Liver (tissue), 9 donors: ENCODE data around the gene IL1RL1. TPM values are rescaled to one million over a fixed set of nuclear protein-coding genes. Genes with fewer than 3 reads are reported as not detected.

Source experiments
- DNase-seq: peaks from one replicate; pipeline ENCODE4 v3.0.0-alpha.2; 2017; ENCODE audit warnings: low spot score
- H3K27ac ChIP-seq, 2 donors: one replicate each; pipeline ENCODE4 v1.7.0; 2013; ENCODE audit warnings: inconsistent platforms in 2 of 2, low read length in 2 of 2, control low read depth in 1 of 2, low read depth in 1 of 2, mild to moderate bottlenecking in 1 of 2
- H3K27me3 ChIP-seq, 4 donors: one replicate each; pipeline versions ENCODE4 v1.6.1 to v1.7.0; 2013; ENCODE audit warnings: low read length in 3 of 4, inconsistent platforms in 1 of 4, mild to moderate bottlenecking in 1 of 4, moderate library complexity in 1 of 4; ENCODE audit not compliant: control insufficient read depth in 4 of 4, insufficient read depth in 4 of 4
- H3K36me3 ChIP-seq, 4 donors: one replicate each; pipeline versions ENCODE4 v1.6.1 to v1.7.0; 2013; ENCODE audit warnings: low read length in 3 of 4, mild to moderate bottlenecking in 3 of 4, low read depth in 1 of 4, moderate library complexity in 1 of 4; ENCODE audit not compliant: control insufficient read depth in 4 of 4, insufficient read depth in 3 of 4
- H3K4me1 ChIP-seq, 4 donors: one replicate each; pipeline versions ENCODE4 v1.6.1 to v1.7.0; 2013; ENCODE audit warnings: low read length in 3 of 4, mild to moderate bottlenecking in 3 of 4, moderate library complexity in 1 of 4; ENCODE audit not compliant: control insufficient read depth in 4 of 4, insufficient read depth in 4 of 4
- H3K4me3 ChIP-seq, 3 donors: one replicate each; pipeline versions ENCODE4 v1.6.1 to v1.7.0; 2013; ENCODE audit warnings: low read length in 3 of 3, control low read depth in 1 of 3, low read depth in 1 of 3, mild to moderate bottlenecking in 1 of 3
- H3K9ac ChIP-seq, 2 donors: one replicate each; pipeline ENCODE4 v1.7.0; 2013; ENCODE audit warnings: low read length in 2 of 2, mild to moderate bottlenecking in 2 of 2, moderate library complexity in 2 of 2, control low read depth in 1 of 2, low read depth in 1 of 2
- H3K9me3 ChIP-seq, 4 donors: one replicate each; pipeline versions ENCODE4 v1.6.1 to v1.7.0; 2013; ENCODE audit warnings: low read length in 3 of 4; ENCODE audit not compliant: control insufficient read depth in 4 of 4
- EGR1 ChIP-seq, 2 donors: IDR thresholded peaks; 2 replicates each; pipeline ENCODE4 v1.6.1; 2016 to 2018; ENCODE audit warnings: antibody characterized with exemption in 2 of 2, low read depth in 2 of 2
- FOXA1 ChIP-seq: IDR thresholded peaks from 2 replicates; pipeline ENCODE4 v1.6.1; 2016; ENCODE audit warnings: antibody characterized with exemption
- FOXA2 ChIP-seq: IDR thresholded peaks from 2 replicates; pipeline ENCODE4 v1.6.1; 2016; ENCODE audit warnings: antibody characterized with exemption
- GABPA ChIP-seq, 2 donors: IDR thresholded peaks in 1 of 2; conservative IDR thresholded peaks in 1 of 2; 2 replicates each; pipeline ENCODE4 v1.6.1; 2016; ENCODE audit warnings: antibody characterized with exemption in 2 of 2, mild to moderate bottlenecking in 1 of 2, moderate library complexity in 1 of 2
- HNF4A ChIP-seq, 2 donors: conservative IDR thresholded peaks; 2 replicates each; pipeline ENCODE4 v1.6.1; 2016; ENCODE audit warnings: antibody characterized with exemption in 2 of 2, mild to moderate bottlenecking in 2 of 2
- HNF4G ChIP-seq: IDR thresholded peaks from 2 replicates; pipeline ENCODE4 v1.6.1; 2016; ENCODE audit warnings: antibody characterized with exemption
- NR2F2 ChIP-seq: IDR thresholded peaks from 2 replicates; pipeline ENCODE4 v1.6.1; 2016; ENCODE audit warnings: antibody characterized with exemption
- RAD21 ChIP-seq, 2 donors: IDR thresholded peaks; 2 replicates each; pipeline ENCODE4 v1.6.1; 2016; ENCODE audit warnings: antibody characterized with exemption in 2 of 2, mild to moderate bottlenecking in 2 of 2
- RXRA ChIP-seq, 2 donors: IDR thresholded peaks; 2 replicates each; pipeline ENCODE4 v1.6.1; 2017 to 2018; ENCODE audit warnings: antibody characterized with exemption in 2 of 2, mild to moderate bottlenecking in 1 of 2
- SP1 ChIP-seq: IDR thresholded peaks from 2 replicates; pipeline ENCODE4 v1.6.1; 2018; ENCODE audit warnings: antibody characterized with exemption, mild to moderate bottlenecking
- TAF1 ChIP-seq: conservative IDR thresholded peaks from 2 replicates; pipeline ENCODE4 v1.6.1; 2016; ENCODE audit warnings: antibody characterized with exemption, mild to moderate bottlenecking
- YY1 ChIP-seq: IDR thresholded peaks from 2 replicates; pipeline ENCODE4 v1.6.1; 2016; ENCODE audit warnings: antibody characterized with exemption, mild to moderate bottlenecking
- WGBS: extraction: QIAGEN DNeasy Blood & Tissue Kit; methylation state at CpG from one replicate; pipeline ENCODE4 v1.1.7; 2013; 5-methylcytosine and 5-hydroxymethylcytosine counted together
- polyA plus RNA-seq, 2 donors: library from polyadenylated mRNA; stranded (reverse) in 1 of 2; unstranded in 1 of 2; fragments of 200-250 nt in 1 of 2; fragments of >200 nt in 1 of 2; fragmentation: Nextera tagmentation in 1 of 2; extraction: Ambion mirVana in 1 of 2; gene quantifications; one replicate each; pipeline versions ENCODE4 v1.2.1 to v1.2.3, GENCODE V29; 2013 to 2015
- total RNA-seq, 2 donors: library from RNA; depleted of rRNA; stranded (reverse); fragments of >200 nt; gene quantifications; one replicate each; pipeline ENCODE4 v1.2.3, GENCODE V29; 2014
- TF ChIP-seq, protein P1 (sequence below): IDR thresholded peaks from 2 replicates; pipeline ENCODE4 v1.6.1; 2016; ENCODE audit warnings: antibody characterized with exemption
- TF ChIP-seq, protein P2 (sequence below): fragments of 150-350 bp; IDR thresholded peaks from 2 replicates; pipeline ENCODE4 v1.5.1; 2017; ENCODE audit warnings: improper control_type of control experiment, low read depth, low read length; ENCODE audit not compliant: missing input control
- TF ChIP-seq, protein P3 (sequence below): IDR thresholded peaks from 2 replicates; pipeline ENCODE4 v1.6.1; 2016; ENCODE audit warnings: antibody characterized with exemption, mild to moderate bottlenecking
- TF ChIP-seq, protein P4 (sequence below): IDR thresholded peaks from 2 replicates; pipeline ENCODE4 v1.6.1; 2016; ENCODE audit warnings: antibody characterized with exemption
- TF ChIP-seq, protein P5 (sequence below): IDR thresholded peaks from 2 replicates; pipeline ENCODE4 v1.6.1; 2016; ENCODE audit warnings: antibody characterized with exemption
- donor health status: healthy.
- donor health status: healthy.
- donor health status: healthy.
- donor health status: healthy.
- donor health status: healthy.

IL1RL1 gene
- total and polyA plus RNA-seq, 4 donors: 0.75 to 6.2 (median 3.2) TPM

DNA sequence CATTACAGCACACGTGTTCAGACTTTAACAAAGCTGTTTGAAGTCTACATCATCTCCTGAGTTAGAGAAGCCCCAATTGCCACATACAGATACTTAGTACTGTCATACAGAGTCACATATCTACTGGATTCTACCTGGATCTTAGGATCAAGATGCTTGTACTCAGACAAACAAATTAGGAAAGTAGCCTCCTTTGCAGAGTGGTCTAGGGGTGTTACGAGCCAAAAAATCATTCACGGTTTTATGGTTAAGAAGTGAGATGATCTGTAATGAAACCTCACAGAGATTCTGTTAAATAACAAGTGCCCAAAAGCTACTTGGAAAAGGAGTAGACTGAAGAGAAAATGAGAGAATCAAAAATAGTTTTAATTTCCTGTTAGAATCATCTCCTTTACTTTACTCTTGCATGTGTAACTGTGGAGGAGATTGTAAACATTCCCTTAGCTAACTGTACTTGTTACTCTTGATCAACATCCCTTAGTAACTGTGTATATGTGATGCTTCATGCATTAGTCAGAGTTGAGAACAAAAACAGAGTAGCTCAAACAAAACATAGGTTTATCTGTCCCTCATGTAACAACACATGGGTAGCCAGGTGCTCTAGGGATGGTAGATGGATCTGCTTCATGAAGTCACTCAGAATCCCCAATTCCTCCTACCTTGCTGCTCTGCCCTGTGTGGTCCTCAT is 16.4 kb upstream of the IL1RL1 start:
- no peak for DNase-seq
- TF ChIP-seq, protein P1, sequence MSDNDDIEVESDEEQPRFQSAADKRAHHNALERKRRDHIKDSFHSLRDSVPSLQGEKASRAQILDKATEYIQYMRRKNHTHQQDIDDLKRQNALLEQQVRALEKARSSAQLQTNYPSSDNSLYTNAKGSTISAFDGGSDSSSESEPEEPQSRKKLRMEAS: no peak
- no peak for TF ChIP-seq TAF1
- TF ChIP-seq FOXA2: no peak
- TF ChIP-seq HNF4A (conservative IDR thresholded peaks at IDR 0.05): no peak
- TF ChIP-seq, protein P2, sequence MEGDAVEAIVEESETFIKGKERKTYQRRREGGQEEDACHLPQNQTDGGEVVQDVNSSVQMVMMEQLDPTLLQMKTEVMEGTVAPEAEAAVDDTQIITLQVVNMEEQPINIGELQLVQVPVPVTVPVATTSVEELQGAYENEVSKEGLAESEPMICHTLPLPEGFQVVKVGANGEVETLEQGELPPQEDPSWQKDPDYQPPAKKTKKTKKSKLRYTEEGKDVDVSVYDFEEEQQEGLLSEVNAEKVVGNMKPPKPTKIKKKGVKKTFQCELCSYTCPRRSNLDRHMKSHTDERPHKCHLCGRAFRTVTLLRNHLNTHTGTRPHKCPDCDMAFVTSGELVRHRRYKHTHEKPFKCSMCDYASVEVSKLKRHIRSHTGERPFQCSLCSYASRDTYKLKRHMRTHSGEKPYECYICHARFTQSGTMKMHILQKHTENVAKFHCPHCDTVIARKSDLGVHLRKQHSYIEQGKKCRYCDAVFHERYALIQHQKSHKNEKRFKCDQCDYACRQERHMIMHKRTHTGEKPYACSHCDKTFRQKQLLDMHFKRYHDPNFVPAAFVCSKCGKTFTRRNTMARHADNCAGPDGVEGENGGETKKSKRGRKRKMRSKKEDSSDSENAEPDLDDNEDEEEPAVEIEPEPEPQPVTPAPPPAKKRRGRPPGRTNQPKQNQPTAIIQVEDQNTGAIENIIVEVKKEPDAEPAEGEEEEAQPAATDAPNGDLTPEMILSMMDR: no peak
- TF ChIP-seq FOXA1: no peak
- TF ChIP-seq YY1: no peak
- TF ChIP-seq HNF4G: no peak
- TF ChIP-seq, protein P3, sequence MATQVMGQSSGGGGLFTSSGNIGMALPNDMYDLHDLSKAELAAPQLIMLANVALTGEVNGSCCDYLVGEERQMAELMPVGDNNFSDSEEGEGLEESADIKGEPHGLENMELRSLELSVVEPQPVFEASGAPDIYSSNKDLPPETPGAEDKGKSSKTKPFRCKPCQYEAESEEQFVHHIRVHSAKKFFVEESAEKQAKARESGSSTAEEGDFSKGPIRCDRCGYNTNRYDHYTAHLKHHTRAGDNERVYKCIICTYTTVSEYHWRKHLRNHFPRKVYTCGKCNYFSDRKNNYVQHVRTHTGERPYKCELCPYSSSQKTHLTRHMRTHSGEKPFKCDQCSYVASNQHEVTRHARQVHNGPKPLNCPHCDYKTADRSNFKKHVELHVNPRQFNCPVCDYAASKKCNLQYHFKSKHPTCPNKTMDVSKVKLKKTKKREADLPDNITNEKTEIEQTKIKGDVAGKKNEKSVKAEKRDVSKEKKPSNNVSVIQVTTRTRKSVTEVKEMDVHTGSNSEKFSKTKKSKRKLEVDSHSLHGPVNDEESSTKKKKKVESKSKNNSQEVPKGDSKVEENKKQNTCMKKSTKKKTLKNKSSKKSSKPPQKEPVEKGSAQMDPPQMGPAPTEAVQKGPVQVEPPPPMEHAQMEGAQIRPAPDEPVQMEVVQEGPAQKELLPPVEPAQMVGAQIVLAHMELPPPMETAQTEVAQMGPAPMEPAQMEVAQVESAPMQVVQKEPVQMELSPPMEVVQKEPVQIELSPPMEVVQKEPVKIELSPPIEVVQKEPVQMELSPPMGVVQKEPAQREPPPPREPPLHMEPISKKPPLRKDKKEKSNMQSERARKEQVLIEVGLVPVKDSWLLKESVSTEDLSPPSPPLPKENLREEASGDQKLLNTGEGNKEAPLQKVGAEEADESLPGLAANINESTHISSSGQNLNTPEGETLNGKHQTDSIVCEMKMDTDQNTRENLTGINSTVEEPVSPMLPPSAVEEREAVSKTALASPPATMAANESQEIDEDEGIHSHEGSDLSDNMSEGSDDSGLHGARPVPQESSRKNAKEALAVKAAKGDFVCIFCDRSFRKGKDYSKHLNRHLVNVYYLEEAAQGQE: no peak
- TF ChIP-seq RXRA (IDR thresholded peaks at IDR 0.05): no peak
- TF ChIP-seq, protein P4, sequence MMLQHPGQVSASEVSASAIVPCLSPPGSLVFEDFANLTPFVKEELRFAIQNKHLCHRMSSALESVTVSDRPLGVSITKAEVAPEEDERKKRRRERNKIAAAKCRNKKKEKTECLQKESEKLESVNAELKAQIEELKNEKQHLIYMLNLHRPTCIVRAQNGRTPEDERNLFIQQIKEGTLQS: no peak
- no peak for TF ChIP-seq SP1
- no peak for TF ChIP-seq EGR1 (IDR thresholded peaks at IDR 0.05; ENCODE audit: low read depth in 2 of 2)
- TF ChIP-seq, protein P5, sequence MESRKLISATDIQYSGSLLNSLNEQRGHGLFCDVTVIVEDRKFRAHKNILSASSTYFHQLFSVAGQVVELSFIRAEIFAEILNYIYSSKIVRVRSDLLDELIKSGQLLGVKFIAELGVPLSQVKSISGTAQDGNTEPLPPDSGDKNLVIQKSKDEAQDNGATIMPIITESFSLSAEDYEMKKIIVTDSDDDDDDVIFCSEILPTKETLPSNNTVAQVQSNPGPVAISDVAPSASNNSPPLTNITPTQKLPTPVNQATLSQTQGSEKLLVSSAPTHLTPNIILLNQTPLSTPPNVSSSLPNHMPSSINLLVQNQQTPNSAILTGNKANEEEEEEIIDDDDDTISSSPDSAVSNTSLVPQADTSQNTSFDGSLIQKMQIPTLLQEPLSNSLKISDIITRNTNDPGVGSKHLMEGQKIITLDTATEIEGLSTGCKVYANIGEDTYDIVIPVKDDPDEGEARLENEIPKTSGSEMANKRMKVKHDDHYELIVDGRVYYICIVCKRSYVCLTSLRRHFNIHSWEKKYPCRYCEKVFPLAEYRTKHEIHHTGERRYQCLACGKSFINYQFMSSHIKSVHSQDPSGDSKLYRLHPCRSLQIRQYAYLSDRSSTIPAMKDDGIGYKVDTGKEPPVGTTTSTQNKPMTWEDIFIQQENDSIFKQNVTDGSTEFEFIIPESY: no peak
- TF ChIP-seq NR2F2: no peak
- TF ChIP-seq RAD21 (IDR thresholded peaks at IDR 0.05): no peak
- TF ChIP-seq GABPA (IDR thresholded peaks at IDR 0.05 in 1 of 2, conservative IDR thresholded peaks at IDR 0.05 in 1 of 2): no peak
- H3K4me3 ChIP-seq: no peak overlapping the region
- peaks cover 0 to 14% (median 0%) of the 10 kb centered on the region in 4 donors for H3K27me3 ChIP-seq
- H3K4me1 ChIP-seq: no peaks in the 10 kb centered on the region
- no peak overlapping the region for H3K9ac ChIP-seq
- H3K27ac ChIP-seq: no peak overlapping the region
- no peaks in the 10 kb centered on the region for H3K9me3 ChIP-seq
- 74% methylated on average over 3 of the region's 3 CpGs for WGBS
- H3K36me3 ChIP-seq: no peaks in the 10 kb centered on the region
